HCT116 (cell line): ENCODE data around the gene SLC16A7. TPM values are rescaled to one million over a fixed set of nuclear protein-coding genes. Genes with fewer than 3 reads are reported as not detected.

ENCODE experiments used
- ATAC-seq: fragments of 200-7000 bp; cut with Tn5 transposase; 2 replicates; pipeline ENCODE4 v1.9.1; 2020; ENCODE audit warnings: mild to moderate bottlenecking, moderate library complexity
- BruUV-seq: library from RNA; stranded (reverse); fragments of 400-500 nt; replicated peaks from 2 replicates; lab custom pipeline; 2021; lab: Mats Ljungman, UMichigan
- CTCF ChIA-PET: fragments of 300-600 bp; sonication (Branson Sonifier 250); formaldehyde crosslinking; loops from one replicate; lab custom pipeline; 2021; ENCODE audit warnings: antibody characterized with exemption; lab: Charles Lee
- POLR2A ChIA-PET: fragments of 300-600, 350-600 bp; sonication (Branson Sonifier 250); formaldehyde crosslinking; loops from one replicate; lab custom pipeline; 2021; ENCODE audit warnings: antibody characterized with exemption; lab: Charles Lee
- RAD21 ChIA-PET, 2 experiments: fragments of 300-600 bp; sonication (Branson Sonifier 250); formaldehyde crosslinking; loops; one replicate each; lab custom pipeline; 2023; ENCODE audit warnings: low total read pairs in 2 of 2; ENCODE audit not compliant: uncharacterized antibody in 2 of 2, unreplicated experiment in 2 of 2, low non-redundant PET in 1 of 2; lab: Charles Lee
- DNase-seq: peaks from one replicate; pipeline ENCODE4 v3.0.0-alpha.2; 2010; ENCODE audit warnings: low read depth, low spot score
- H2AFZ ChIP-seq: fragments of 200-600 bp; shearing (Covaris generic), sonication (generic); 2 replicates; pipeline ENCODE4 v1.6.1; 2017; ENCODE audit warnings: low read depth, mixed run types, mixed read lengths, antibody characterized with exemption, low read length; ENCODE audit not compliant: poor library complexity, severe bottlenecking
- H3K27ac ChIP-seq: 2 replicates; pipeline ENCODE4 v1.5.1; 2012; ENCODE audit warnings: low read depth, low read length
- H3K27me3 ChIP-seq: fragments of 200-600 bp; sonication (generic); 2 replicates; pipeline ENCODE4 v1.6.1; 2016; ENCODE audit warnings: mixed run types, low read length, mixed read lengths; ENCODE audit not compliant: insufficient read depth
- H3K36me3 ChIP-seq, 2 experiments: fragments of 200-500 bp in 1 of 2; fragments of 200-600 bp in 1 of 2; sonication (Bioruptor generic) in 1 of 2; sonication (generic) in 1 of 2; 2 replicates each; pipeline versions ENCODE4 v1.5.1 to v1.6.1; 2014 to 2016; ENCODE audit warnings: low read length in 2 of 2, inconsistent platforms in 1 of 2, mixed read lengths in 1 of 2, mixed run types in 1 of 2; ENCODE audit not compliant: insufficient read depth in 2 of 2, control insufficient read depth in 1 of 2
- H3K4me1 ChIP-seq, 2 experiments: fragments of 200-600 bp in 1 of 2; sonication (generic) in 1 of 2; 2 replicates each; pipeline versions ENCODE4 v1.5.1 to v1.6.1; 2012 to 2017; ENCODE audit warnings: low read length in 2 of 2, inconsistent platforms in 1 of 2, mild to moderate bottlenecking in 1 of 2, mixed read lengths in 1 of 2, mixed run types in 1 of 2, moderate library complexity in 1 of 2; ENCODE audit not compliant: insufficient read depth in 2 of 2, control insufficient read depth in 1 of 2
- H3K4me2 ChIP-seq: fragments of 200-600 bp; sonication (generic); 2 replicates; pipeline ENCODE4 v1.6.1; 2017; ENCODE audit warnings: mixed run types, low read length, mixed read lengths
- H3K4me3 ChIP-seq, 2 experiments: fragments of 200-600 bp in 1 of 2; sonication (generic) in 1 of 2; replicated peaks in 1 of 2; 2 replicates each; pipeline ENCODE4 v1.5.1; 2011 to 2016; ENCODE audit warnings: low read length in 2 of 2, control low read depth in 1 of 2, low read depth in 1 of 2, mild to moderate bottlenecking in 1 of 2, mixed read lengths in 1 of 2, mixed run types in 1 of 2
- H3K79me2 ChIP-seq: fragments of 200-600 bp; sonication (generic); 2 replicates; pipeline ENCODE4 v1.6.1; 2017; ENCODE audit warnings: mild to moderate bottlenecking, mixed run types, low read length, moderate library complexity, mixed read lengths; ENCODE audit not compliant: insufficient read depth
- H3K9ac ChIP-seq: fragments of 200-600 bp; sonication (generic); 2 replicates; pipeline ENCODE4 v1.6.1; 2016; ENCODE audit warnings: low read length, mixed read lengths
- H3K9me2 ChIP-seq: fragments of 200-600 bp; sonication (generic), shearing (Covaris generic); 2 replicates; pipeline ENCODE4 v1.6.1; 2017; ENCODE audit warnings: mixed run types, mild to moderate bottlenecking, moderate library complexity; ENCODE audit not compliant: insufficient read depth
- H3K9me3 ChIP-seq, 2 experiments: fragments of 200-500 bp in 1 of 2; fragments of 200-600 bp in 1 of 2; sonication (Bioruptor generic) in 1 of 2; sonication (generic) in 1 of 2; 2 replicates each; pipeline ENCODE4 v1.6.1; 2014 to 2017; ENCODE audit warnings: low read length in 2 of 2, mixed read lengths in 2 of 2, inconsistent platforms in 1 of 2, low read depth in 1 of 2, mild to moderate bottlenecking in 1 of 2, mixed run types in 1 of 2, moderate library complexity in 1 of 2; ENCODE audit not compliant: control insufficient read depth in 1 of 2, insufficient read depth in 1 of 2
- H4K20me1 ChIP-seq: fragments of 200-600 bp; sonication (generic), shearing (Covaris generic); 2 replicates; pipeline ENCODE4 v1.6.1; 2017; ENCODE audit warnings: mixed run types, mild to moderate bottlenecking, moderate library complexity; ENCODE audit not compliant: insufficient read depth
- ATF3 ChIP-seq: IDR thresholded peaks from 2 replicates; pipeline ENCODE4 v1.6.1; 2012
- CEBPB ChIP-seq: IDR thresholded peaks from 2 replicates; pipeline ENCODE4 v1.6.1; 2012; ENCODE audit warnings: low read depth
- EZH2 ChIP-seq: fragments of 200-600 bp; sonication (generic); IDR thresholded peaks from 2 replicates; pipeline ENCODE4 v1.6.1; 2017; ENCODE audit warnings: antibody characterized with exemption, mixed run types
- FOSL1 ChIP-seq: IDR thresholded peaks from 2 replicates; pipeline ENCODE4 v1.6.1; 2012; ENCODE audit warnings: low read depth
- JUND ChIP-seq: IDR thresholded peaks from 2 replicates; pipeline ENCODE4 v1.6.1; 2012
- POLR2AphosphoS5 ChIP-seq: IDR thresholded peaks from 2 replicates; pipeline ENCODE4 v1.6.1; 2011; ENCODE audit warnings: mild to moderate bottlenecking, low read depth, low read length, moderate library complexity
- SIN3A ChIP-seq: IDR thresholded peaks from 2 replicates; pipeline ENCODE4 v1.6.1; 2012; ENCODE audit warnings: low read depth
- SP1 ChIP-seq: IDR thresholded peaks from 2 replicates; pipeline ENCODE4 v1.6.1; 2012; ENCODE audit warnings: low read depth
- YY1 ChIP-seq: IDR thresholded peaks from 2 replicates; pipeline ENCODE4 v1.6.1; 2011; ENCODE audit warnings: low read length, low read depth, moderate library complexity, mild to moderate bottlenecking; ENCODE audit not compliant: insufficient replicate concordance; ENCODE audit errors: extremely low read depth
- ZFX ChIP-seq: fragments of 450-650 bp; IDR thresholded peaks from 2 replicates; pipeline ENCODE4 v1.6.1; 2017
- ZNF274 ChIP-seq: fragments of 200-500 bp; sonication (Bioruptor generic); IDR thresholded peaks from 2 replicates; pipeline ENCODE4 v1.6.1; 2014; ENCODE audit warnings: mild to moderate bottlenecking, low read depth, low read length, inconsistent platforms
- intact Hi-C: fragments of 100-400 bp; cut with micrococcal nuclease; formaldehyde crosslinking; loops from 2 replicates; pipeline ENCODE4 v1.10.0; 2022
- total RNA-seq: library from RNA; stranded (reverse); gene quantifications from one replicate; pipeline ENCODE4 v1.2.1, GENCODE V29; 2021; ENCODE audit not compliant: unreplicated experiment
- TF ChIP-seq, protein P1 (sequence below), 3 experiments: fragments of 200-600 bp in 1 of 3; sonication (generic) in 1 of 3; IDR thresholded peaks in 2 of 3; conservative IDR thresholded peaks in 1 of 3; 2 replicates each; pipeline ENCODE4 v1.5.1; 2012 to 2017; ENCODE audit warnings: low read depth in 2 of 3, low read length in 2 of 3, antibody characterized with exemption in 1 of 3, borderline replicate concordance in 1 of 3, control low read depth in 1 of 3, mild to moderate bottlenecking in 1 of 3, mixed read lengths in 1 of 3, mixed run types in 1 of 3, moderate library complexity in 1 of 3; ENCODE audit not compliant: insufficient read depth in 1 of 3
- TF ChIP-seq, protein P2 (sequence below): IDR thresholded peaks from 2 replicates; pipeline ENCODE4 v1.6.1; 2012; ENCODE audit warnings: low read depth

The SLC16A7 gene
- total RNA-seq, 1 experiment from 2014 or later = 10.0 TPM

GRCh38 chr12:59619461-59620240 lies 23.8 kb downstream of the SLC16A7 start:
- Histone ChIP-seq H3K9ac (no peak overlapping the region), H2AFZ (no peak overlapping the region), H4K20me1 (no peaks in the 10 kb centered on the region), H3K4me2 (no peak overlapping the region), H3K4me3 (no peak overlapping the region), H3K9me3 (no peaks in the 10 kb centered on the region), H3K79me2 (no peaks in the 10 kb centered on the region), H3K27ac (no peak overlapping the region), H3K9me2 (no peaks in the 10 kb centered on the region), H3K27me3 (no peaks in the 10 kb centered on the region), H3K4me1 (no peaks in the 10 kb centered on the region), H3K36me3 (no peaks in the 10 kb centered on the region)
- ATAC-seq = no peak
- intact Hi-C loops = no loop called here
- RAD21 ChIA-PET = no interaction called here
- no peak for TF ChIP-seq ZNF274
- TF ChIP-seq FOSL1 = no peak
- no peak for TF ChIP-seq EZH2
- TF ChIP-seq ZFX = no peak
- no peak for TF ChIP-seq CEBPB
- TF ChIP-seq, protein P1, sequence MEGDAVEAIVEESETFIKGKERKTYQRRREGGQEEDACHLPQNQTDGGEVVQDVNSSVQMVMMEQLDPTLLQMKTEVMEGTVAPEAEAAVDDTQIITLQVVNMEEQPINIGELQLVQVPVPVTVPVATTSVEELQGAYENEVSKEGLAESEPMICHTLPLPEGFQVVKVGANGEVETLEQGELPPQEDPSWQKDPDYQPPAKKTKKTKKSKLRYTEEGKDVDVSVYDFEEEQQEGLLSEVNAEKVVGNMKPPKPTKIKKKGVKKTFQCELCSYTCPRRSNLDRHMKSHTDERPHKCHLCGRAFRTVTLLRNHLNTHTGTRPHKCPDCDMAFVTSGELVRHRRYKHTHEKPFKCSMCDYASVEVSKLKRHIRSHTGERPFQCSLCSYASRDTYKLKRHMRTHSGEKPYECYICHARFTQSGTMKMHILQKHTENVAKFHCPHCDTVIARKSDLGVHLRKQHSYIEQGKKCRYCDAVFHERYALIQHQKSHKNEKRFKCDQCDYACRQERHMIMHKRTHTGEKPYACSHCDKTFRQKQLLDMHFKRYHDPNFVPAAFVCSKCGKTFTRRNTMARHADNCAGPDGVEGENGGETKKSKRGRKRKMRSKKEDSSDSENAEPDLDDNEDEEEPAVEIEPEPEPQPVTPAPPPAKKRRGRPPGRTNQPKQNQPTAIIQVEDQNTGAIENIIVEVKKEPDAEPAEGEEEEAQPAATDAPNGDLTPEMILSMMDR (IDR thresholded peaks at IDR 0.05 in 2 of 3, conservative IDR thresholded peaks at IDR 0.05 in 1 of 3; ENCODE audit: borderline replicate concordance in 1 of 3, insufficient read depth in 1 of 3, low read depth in 2 of 3, low read length in 2 of 3) = no peak
- TF ChIP-seq ATF3 = no peak
- TF ChIP-seq JUND = no peak
- no peak for TF ChIP-seq SIN3A
- no peak for TF ChIP-seq POLR2AphosphoS5
- no peak for TF ChIP-seq YY1
- TF ChIP-seq, protein P2, sequence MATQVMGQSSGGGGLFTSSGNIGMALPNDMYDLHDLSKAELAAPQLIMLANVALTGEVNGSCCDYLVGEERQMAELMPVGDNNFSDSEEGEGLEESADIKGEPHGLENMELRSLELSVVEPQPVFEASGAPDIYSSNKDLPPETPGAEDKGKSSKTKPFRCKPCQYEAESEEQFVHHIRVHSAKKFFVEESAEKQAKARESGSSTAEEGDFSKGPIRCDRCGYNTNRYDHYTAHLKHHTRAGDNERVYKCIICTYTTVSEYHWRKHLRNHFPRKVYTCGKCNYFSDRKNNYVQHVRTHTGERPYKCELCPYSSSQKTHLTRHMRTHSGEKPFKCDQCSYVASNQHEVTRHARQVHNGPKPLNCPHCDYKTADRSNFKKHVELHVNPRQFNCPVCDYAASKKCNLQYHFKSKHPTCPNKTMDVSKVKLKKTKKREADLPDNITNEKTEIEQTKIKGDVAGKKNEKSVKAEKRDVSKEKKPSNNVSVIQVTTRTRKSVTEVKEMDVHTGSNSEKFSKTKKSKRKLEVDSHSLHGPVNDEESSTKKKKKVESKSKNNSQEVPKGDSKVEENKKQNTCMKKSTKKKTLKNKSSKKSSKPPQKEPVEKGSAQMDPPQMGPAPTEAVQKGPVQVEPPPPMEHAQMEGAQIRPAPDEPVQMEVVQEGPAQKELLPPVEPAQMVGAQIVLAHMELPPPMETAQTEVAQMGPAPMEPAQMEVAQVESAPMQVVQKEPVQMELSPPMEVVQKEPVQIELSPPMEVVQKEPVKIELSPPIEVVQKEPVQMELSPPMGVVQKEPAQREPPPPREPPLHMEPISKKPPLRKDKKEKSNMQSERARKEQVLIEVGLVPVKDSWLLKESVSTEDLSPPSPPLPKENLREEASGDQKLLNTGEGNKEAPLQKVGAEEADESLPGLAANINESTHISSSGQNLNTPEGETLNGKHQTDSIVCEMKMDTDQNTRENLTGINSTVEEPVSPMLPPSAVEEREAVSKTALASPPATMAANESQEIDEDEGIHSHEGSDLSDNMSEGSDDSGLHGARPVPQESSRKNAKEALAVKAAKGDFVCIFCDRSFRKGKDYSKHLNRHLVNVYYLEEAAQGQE = no peak
- no peak for TF ChIP-seq SP1
- BruUV-seq = no TSS peak
- CTCF ChIA-PET = no interaction called here
- DNase-seq = no peak
- POLR2A ChIA-PET = no interaction called here
